K562 (cell line): ENCODE data around the gene DARS1. TPM values are rescaled to one million over a fixed set of nuclear protein-coding genes. Genes with fewer than 3 reads are reported as not detected.

Experiments used
- ARHGAP35 ChIP-seq: fragments of 450-650 bp; IDR thresholded peaks from 2 replicates; pipeline ENCODE4 v1.6.1; 2018; ENCODE audit not compliant: partially characterized antibody
- ARID1B ChIP-seq: fragments of 450-650 bp; IDR thresholded peaks from 2 replicates; pipeline ENCODE4 v1.6.1; 2016; ENCODE audit warnings: antibody characterized with exemption, mild to moderate bottlenecking, inconsistent platforms
- ARID2 ChIP-seq: fragments of 450-650 bp; IDR thresholded peaks from 2 replicates; pipeline ENCODE4 v1.6.1; 2017; ENCODE audit warnings: antibody characterized with exemption, mild to moderate bottlenecking
- CHD2 ChIP-seq: IDR thresholded peaks from 2 replicates; pipeline ENCODE4 v1.6.1; 2011; ENCODE audit warnings: low read depth, low read length
- DEAF1 ChIP-seq: fragments of 450-650 bp; formaldehyde crosslinking; IDR thresholded peaks from 2 replicates; pipeline ENCODE4 v1.4.0; 2020; ENCODE audit warnings: mild to moderate bottlenecking, moderate library complexity
- ETV1 ChIP-seq: fragments of 450-650 bp; conservative IDR thresholded peaks from 2 replicates; pipeline ENCODE4 v1.6.1; 2016; ENCODE audit warnings: missing genetic modification characterization, control low read depth, low read depth, missing compliant biosample characterization
- FOXJ2 ChIP-seq: fragments of 200-800 bp; sonication (Bioruptor generic); IDR thresholded peaks from 2 replicates; pipeline ENCODE4 v1.6.1; 2016; ENCODE audit warnings: missing genetic modification characterization, missing compliant biosample characterization
- FOXJ3 ChIP-seq: sonication (generic); formaldehyde crosslinking; IDR thresholded peaks from 2 replicates; pipeline ENCODE4 v1.4.0; 2020; ENCODE audit warnings: mild to moderate bottlenecking, missing genetic modification reagents
- HDAC3 ChIP-seq: fragments of 450-650 bp; IDR thresholded peaks from 2 replicates; pipeline ENCODE4 v1.6.1; 2018; ENCODE audit warnings: borderline replicate concordance, mild to moderate bottlenecking, moderate library complexity; ENCODE audit not compliant: partially characterized antibody
- KAT7 ChIP-seq: sonication (generic); formaldehyde crosslinking; IDR thresholded peaks from 2 replicates; pipeline ENCODE4 v1.8.0; 2022; ENCODE audit warnings: missing genetic modification reagents, mild to moderate bottlenecking, borderline replicate concordance
- KDM2B ChIP-seq: fragments of 250-450 bp; sonication (Bioruptor Pico); IDR thresholded peaks from 2 replicates; pipeline ENCODE4 v1.8.0; 2021; ENCODE audit warnings: mild to moderate bottlenecking, moderate library complexity
- MLX ChIP-seq, 2 experiments: fragments of 450-650 bp in 1 of 2; sonication (generic) in 1 of 2; formaldehyde crosslinking; conservative IDR thresholded peaks; 2 replicates each; pipeline versions ENCODE4 v1.4.0 to v1.8.1; 2020 to 2022; ENCODE audit warnings: mild to moderate bottlenecking in 1 of 2, missing genetic modification reagents in 1 of 2
- NR4A1 ChIP-seq, 2 experiments: fragments of 250-450 bp in 1 of 2; fragments of 450-650 bp in 1 of 2; sonication (Bioruptor Pico) in 1 of 2; IDR thresholded peaks; 2 replicates each; pipeline versions ENCODE4 v1.4.0 to v1.6.1; 2016 to 2020; ENCODE audit warnings: mild to moderate bottlenecking in 2 of 2, missing compliant biosample characterization in 1 of 2, missing genetic modification characterization in 1 of 2, moderate library complexity in 1 of 2
- PYGO2 ChIP-seq: fragments of 450-650 bp; IDR thresholded peaks from 2 replicates; pipeline ENCODE4 v1.6.1; 2016; ENCODE audit warnings: mild to moderate bottlenecking, missing genetic modification characterization, moderate library complexity, missing compliant biosample characterization
- SMAD4 ChIP-seq: fragments of 250-450 bp; sonication (Bioruptor Pico); conservative IDR thresholded peaks from 2 replicates; pipeline ENCODE4 v1.8.0; 2021; ENCODE audit warnings: inconsistent platforms, mild to moderate bottlenecking, moderate library complexity
- SMARCA5 ChIP-seq: fragments of 450-650 bp; IDR thresholded peaks from 2 replicates; pipeline ENCODE4 v1.6.1; 2016
- SMARCB1 ChIP-seq: IDR thresholded peaks from 2 replicates; pipeline ENCODE4 v1.6.1; 2011; ENCODE audit warnings: improper control_type of control experiment, low read depth; ENCODE audit not compliant: insufficient read length
- SRSF9 ChIP-seq: fragments of 200-400 bp; formaldehyde crosslinking; IDR thresholded peaks from 2 replicates; pipeline ENCODE4 v1.6.1; 2017; ENCODE audit warnings: low read depth, low read length, borderline replicate concordance
- TAF7 ChIP-seq: fragments of 450-650 bp; IDR thresholded peaks from 2 replicates; pipeline ENCODE4 v1.6.1; 2016; ENCODE audit warnings: missing genetic modification characterization, missing compliant biosample characterization
- TCF15 ChIP-seq: fragments of 250-450 bp; sonication (Bioruptor Pico); IDR thresholded peaks from 2 replicates; pipeline ENCODE4 v1.8.0; 2022; ENCODE audit warnings: moderate library complexity, mild to moderate bottlenecking, inconsistent platforms
- TEAD4 ChIP-seq, 2 experiments: sonication (generic) in 1 of 2; formaldehyde crosslinking in 1 of 2; IDR thresholded peaks; 2 replicates each; pipeline versions ENCODE4 v1.6.1 to v1.8.0; 2012 to 2022; ENCODE audit warnings: borderline replicate concordance in 1 of 2, inconsistent platforms in 1 of 2, low read length in 1 of 2, mild to moderate bottlenecking in 1 of 2, missing genetic modification reagents in 1 of 2
- ZBTB43 ChIP-seq: sonication (generic); formaldehyde crosslinking; IDR thresholded peaks from 2 replicates; pipeline ENCODE4 v1.8.0; 2023; ENCODE audit warnings: mild to moderate bottlenecking, missing genetic modification reagents
- ZBTB7A ChIP-seq: IDR thresholded peaks from 2 replicates; pipeline ENCODE4 v1.6.1; 2011; ENCODE audit warnings: low read depth, mild to moderate bottlenecking, low read length, moderate library complexity, borderline replicate concordance; ENCODE audit not compliant: control insufficient read depth
- ZNF324 ChIP-seq: fragments of 250-450 bp; sonication (Bioruptor Pico); IDR thresholded peaks from 2 replicates; pipeline ENCODE4 v1.4.0; 2020; ENCODE audit warnings: mild to moderate bottlenecking
- ZNF76 ChIP-seq: fragments of 250-450 bp; sonication (Bioruptor Pico); IDR thresholded peaks from 2 replicates; pipeline ENCODE4 v1.4.0; 2020; ENCODE audit warnings: mild to moderate bottlenecking, moderate library complexity, borderline replicate concordance
- polyA plus RNA-seq, 8 experiments: library from polyadenylated mRNA; depleted of rRNA in 4 of 8; stranded (reverse) in 5 of 8; unstranded in 3 of 8; fragments of >200 nt; fragmentation: Nextera tagmentation in 2 of 8; fragmentation: Illumina TruSeq in 1 of 8; extraction: Ambion mirVana in 2 of 8; extraction: Trizol in 1 of 8; gene quantifications; 2 replicates each; pipeline versions ENCODE4 v1.2.1 to v1.2.3, GENCODE V29; 2011 to 2014; ENCODE audit warnings: inconsistent platforms in 1 of 8, missing spikeins in 1 of 8
- total RNA-seq, 7 experiments: library from RNA; depleted of rRNA in 6 of 7; stranded (reverse); fragments of >200 nt in 6 of 7; fragmentation: Illumina TruSeq in 2 of 7; extraction: Trizol in 2 of 7; gene quantifications; 2 replicates each; pipeline versions ENCODE4 v1.2.1 to v1.2.3, GENCODE V29; 2011 to 2021; ENCODE audit warnings: low replicate concordance in 1 of 7

Gene DARS1
- total and polyA plus RNA-seq, 9 of the 15 experiments (the other 6 are each of a cell fraction or from before 2014, with no cell fraction given), result 91.5 to 239 (median 98.0) TPM

DNA sequence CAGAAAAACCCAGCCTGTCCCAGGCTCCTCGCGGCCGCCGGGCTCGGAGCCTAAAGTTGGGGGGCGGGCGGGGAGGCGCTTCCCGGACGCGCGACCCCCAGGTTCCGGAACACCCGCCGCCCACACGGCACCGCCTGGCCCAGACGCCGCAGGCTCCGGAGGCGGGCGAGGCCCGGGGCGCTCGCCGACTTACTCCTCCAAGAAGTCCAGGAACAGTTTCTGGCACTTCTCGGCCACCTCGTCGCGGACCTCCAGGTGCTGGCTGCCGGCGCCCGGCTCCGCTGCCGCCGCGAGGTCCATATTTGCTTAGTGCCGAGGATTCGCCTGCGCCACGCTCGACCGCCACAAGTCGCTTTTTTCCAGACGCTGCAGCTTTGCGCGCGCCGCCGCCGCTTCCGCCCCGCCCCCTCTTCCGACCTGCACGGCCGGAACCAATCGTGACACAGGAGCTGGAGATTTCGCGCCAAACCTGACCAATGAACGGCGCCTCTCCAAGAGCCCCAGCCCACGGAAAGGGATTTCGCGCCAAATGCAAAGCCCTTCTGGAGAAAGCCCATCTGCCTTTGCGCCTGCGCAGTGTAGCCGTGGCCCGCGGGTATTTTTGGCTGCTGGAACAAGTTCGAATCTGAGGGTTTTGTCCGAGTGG is 109.2 kb downstream of the DARS1 start, which contains the start of gene MCM6 (continued):
- TF ChIP-seq KAT7 (CRISPR knock-in tag) (no peak; the same call in 1 of the 2 replicates), CHD2 (0 out of 2 replicates have a peak, but pooled peaks have one; percentile 27), KDM2B (no peak; the same call in 1 of the 2 replicates), ZNF324 (CRISPR knock-in tag) (no peak), SMAD4 (CRISPR knock-in tag) (peak; percentile 48), ETV1 (no peak), ZBTB43 (CRISPR knock-in tag) (peak; percentile 43; the same call in 1 of the 2 replicates), ZNF76 (CRISPR knock-in tag) (no peak), PYGO2 (tag) (no peak), HDAC3 (no peak), DEAF1 (CRISPR knock-in tag) (no peak), ARID2 (no peak), TEAD4 (IDR thresholded peaks at IDR 0.05; ENCODE audit: low read length) (no peak), TEAD4 (CRISPR knock-in tag; IDR thresholded peaks at IDR 0.05; ENCODE audit: borderline replicate concordance) (no peak), TAF7 (tag) (0 out of 2 replicates have a peak, but pooled peaks have one; percentile 10), SRSF9 (no peak), ARHGAP35 (no peak), SMARCA5 (no peak), NR4A1 (CRISPR knock-in tag; IDR thresholded peaks at IDR 0.05) (no peak), NR4A1 (tag; IDR thresholded peaks at IDR 0.05) (0 out of 2 replicates have a peak, but pooled peaks have one; percentile 28), SMARCB1 (no peak), TCF15 (CRISPR knock-in tag) (no peak), FOXJ2 (no peak), ZBTB7A (peak; percentile 32; the same call in 1 of the 2 replicates), ARID1B (no peak), FOXJ3 (CRISPR knock-in tag) (no peak), MLX (CRISPR knock-in tag; conservative IDR thresholded peaks at IDR 0.05) (peak in 1 of 2 experiments; percentile 89; a peak in 1 of 4 replicates)
